GM12878 (cell line): Measurements from ENCODE around the gene OR14A2. TPM values are rescaled to one million over a fixed set of nuclear protein-coding genes. Genes with fewer than 3 reads are reported as not detected.
"Not testable (repeated sequence)": the region's sequence is repeated elsewhere in the genome, so short reads cannot be mapped to it uniquely, and the experiment has no call there.

ENCODE experiments used
- ATAC-seq: fragments of 200-7000 bp; cut with Tn5 transposase; 3 replicates; pipeline ENCODE4 v1.9.1; 2020; ENCODE audit warnings: mild to moderate bottlenecking, moderate library complexity
- BruUV-seq: library from RNA; stranded (reverse); fragments of 400-500 nt; replicated peaks from 2 replicates; lab custom pipeline; 2021; lab: Mats Ljungman, UMichigan
- CTCF ChIA-PET: fragments of 300-600 bp; sonication (Branson Sonifier 250); formaldehyde crosslinking; extraction: SDS; loops from one replicate; lab custom pipeline; 2021; ENCODE audit warnings: inconsistent platforms; lab: Yijun Ruan, JAX
- POLR2A ChIA-PET: fragments of 350-600 bp; formaldehyde crosslinking; extraction: SDS; loops from one replicate; lab custom pipeline; 2021; ENCODE audit warnings: inconsistent platforms; lab: Charles Lee
- RAD21 ChIA-PET: fragments of 300-600 bp; sonication (Branson Sonifier 250); formaldehyde crosslinking; loops from one replicate; lab custom pipeline; 2023; ENCODE audit warnings: antibody characterized with exemption; ENCODE audit not compliant: unreplicated experiment; lab: Charles Lee
- SMC1A ChIA-PET: fragments of 300-600 bp; sonication (Branson Sonifier 250); formaldehyde crosslinking; loops from one replicate; lab custom pipeline; 2023; ENCODE audit not compliant: unreplicated experiment, uncharacterized antibody; lab: Charles Lee
- DNase-seq: peaks from one replicate; pipeline ENCODE4 v3.0.0-alpha.2; 2011; ENCODE audit warnings: low read depth, low spot score
- FAIRE-seq: peaks from 3 replicates; lab custom pipeline; 2011; peaks lifted over from hg19 to GRCh38; lab: Jason Lieb, UNC
- H2AFZ ChIP-seq: 2 replicates; pipeline ENCODE4 v1.6.0; 2011; ENCODE audit warnings: low read depth, low read length, control low read depth; ENCODE audit not compliant: control insufficient read depth
- H3K27ac ChIP-seq: 2 replicates; pipeline ENCODE4 v1.5.1; 2011; ENCODE audit warnings: control low read depth; ENCODE audit not compliant: control insufficient read depth, insufficient read depth
- H3K27me3 ChIP-seq, 2 experiments: replicated peaks in 1 of 2; 2 replicates each; pipeline versions ENCODE4 v1.6.0 to v1.6.1; 2011; ENCODE audit warnings: low read length in 1 of 2; ENCODE audit not compliant: control insufficient read depth in 2 of 2, insufficient read depth in 2 of 2
- H3K36me3 ChIP-seq, 2 experiments: 2 replicates each; pipeline ENCODE4 v1.5.1; 2011; ENCODE audit warnings: low read length in 1 of 2; ENCODE audit not compliant: control insufficient read depth in 2 of 2, insufficient read depth in 2 of 2
- H3K4me1 ChIP-seq: 2 replicates; pipeline ENCODE4 v1.6.1; 2011; ENCODE audit warnings: mild to moderate bottlenecking, low read length, moderate library complexity, mixed read lengths; ENCODE audit not compliant: control insufficient read depth, insufficient read depth
- H3K4me2 ChIP-seq: 2 replicates; pipeline ENCODE4 v1.6.0; 2011; ENCODE audit warnings: control low read depth; ENCODE audit not compliant: control insufficient read depth, insufficient read depth
- H3K4me3 ChIP-seq: fragments of 200-600 bp; sonication (generic); 2 replicates; pipeline ENCODE4 v1.5.1; 2016
- H3K79me2 ChIP-seq: 2 replicates; pipeline ENCODE4 v1.6.0; 2011; ENCODE audit warnings: low read length; ENCODE audit not compliant: control insufficient read depth, insufficient read depth
- H3K9ac ChIP-seq: 2 replicates; pipeline ENCODE4 v1.8.0; 2011; ENCODE audit warnings: low read length, control low read depth, mixed read lengths; ENCODE audit not compliant: control insufficient read depth, insufficient read depth
- H3K9me3 ChIP-seq: replicated peaks from 3 replicates; pipeline ENCODE4 v1.5.1; 2011; ENCODE audit warnings: mild to moderate bottlenecking, low read length; ENCODE audit not compliant: control insufficient read depth, insufficient read depth
- H4K20me1 ChIP-seq: 2 replicates; pipeline ENCODE4 v1.6.0; 2011; ENCODE audit not compliant: control insufficient read depth, insufficient read depth
- CEBPB ChIP-seq, 2 experiments: fragments of 150-350 bp in 1 of 2; IDR thresholded peaks; 2 replicates each; pipeline ENCODE4 v1.6.1; 2012 to 2014; ENCODE audit warnings: low read depth in 2 of 2, low read length in 2 of 2, borderline replicate concordance in 1 of 2, inconsistent platforms in 1 of 2
- CHD1 ChIP-seq: IDR thresholded peaks from 2 replicates; pipeline ENCODE4 v1.6.1; 2012; ENCODE audit warnings: low read depth, low read length, improper control_type of control experiment
- HDGF ChIP-seq: fragments of 450-650 bp; IDR thresholded peaks from 2 replicates; pipeline ENCODE4 v1.6.1; 2016; ENCODE audit warnings: antibody characterized with exemption
- MYB ChIP-seq: fragments of 150-350 bp; IDR thresholded peaks from 2 replicates; pipeline ENCODE4 v1.6.1; 2014; ENCODE audit warnings: mild to moderate bottlenecking, low read depth, low read length, borderline replicate concordance
- NFYA ChIP-seq: IDR thresholded peaks from 2 replicates; pipeline ENCODE4 v1.6.1; 2011; ENCODE audit warnings: low read depth, mild to moderate bottlenecking, low read length, improper control_type of control experiment, borderline replicate concordance
- PAX8 ChIP-seq: fragments of 450-650 bp; IDR thresholded peaks from 2 replicates; pipeline ENCODE4 v1.6.1; 2017; ENCODE audit warnings: mild to moderate bottlenecking, moderate library complexity
- RB1 ChIP-seq: fragments of 450-650 bp; formaldehyde crosslinking; IDR thresholded peaks from 2 replicates; pipeline ENCODE4 v1.6.1; 2017; ENCODE audit warnings: mild to moderate bottlenecking, borderline replicate concordance
- RUNX3 ChIP-seq: IDR thresholded peaks from 2 replicates; pipeline ENCODE4 v1.6.1; 2012; ENCODE audit warnings: low read length, inconsistent platforms
- SIX5 ChIP-seq: IDR thresholded peaks from 2 replicates; pipeline ENCODE4 v1.6.1; 2011; ENCODE audit warnings: mild to moderate bottlenecking, low read depth, low read length, moderate library complexity; ENCODE audit not compliant: severe bottlenecking
- TAF1 ChIP-seq: IDR thresholded peaks from 2 replicates; pipeline ENCODE4 v1.6.1; 2011; ENCODE audit warnings: mild to moderate bottlenecking, low read depth, low read length, borderline replicate concordance
- WGBS: methylation state at CpG from one replicate; pipeline ENCODE4 v1.1.6; 2016; ENCODE audit warnings: low lambda C conversion rate; ENCODE audit not compliant: insufficient replicate concordance, insufficient coverage; ENCODE audit errors: missing lambda C conversion rate; 5-methylcytosine and 5-hydroxymethylcytosine counted together
- in situ Hi-C: fragments of 300-500 bp; cut with MboI; formaldehyde crosslinking; loops from 9 replicates; pipeline ENCODE4 v1.14.3; 2018; ENCODE audit warnings: mixed read lengths
- intact Hi-C: fragments of 100-400 bp; cut with micrococcal nuclease; formaldehyde crosslinking; loops from one replicate; pipeline ENCODE4 v1.14.2; 2022; ENCODE audit not compliant: unreplicated experiment
- polyA plus RNA-seq, 11 experiments: library from polyadenylated mRNA; depleted of rRNA in 4 of 11; unstranded in 6 of 11; stranded (reverse) in 5 of 11; fragments of >200 nt; fragmentation: Nextera tagmentation in 4 of 11; fragmentation: Illumina TruSeq in 1 of 11; extraction: Ambion mirVana in 4 of 11; extraction: Trizol in 1 of 11; gene quantifications; 1 replicate in 1 of 11; 2 replicates in 10 of 11; pipeline versions ENCODE4 v1.2.1 to v1.2.3, GENCODE V29; 2011 to 2016; ENCODE audit warnings: inconsistent platforms in 2 of 11, missing spikeins in 2 of 11, low read depth in 1 of 11
- total RNA-seq, 4 experiments: library from RNA; depleted of rRNA in 3 of 4; stranded (reverse); fragments of >200 nt in 3 of 4; fragmentation: Illumina TruSeq in 1 of 4; extraction: Trizol in 1 of 4; gene quantifications; 2 replicates each; pipeline versions ENCODE4 v1.2.1 to v1.2.3, GENCODE V29; 2013 to 2021
- TF ChIP-seq, protein P1 (sequence below): fragments of 450-650 bp; IDR thresholded peaks from 2 replicates; pipeline ENCODE4 v1.6.1; 2017; ENCODE audit warnings: antibody characterized with exemption, mild to moderate bottlenecking, moderate library complexity
- TF ChIP-seq, protein P2 (sequence below): fragments of 450-650 bp; IDR thresholded peaks from 2 replicates; pipeline ENCODE4 v1.6.1; 2014; ENCODE audit warnings: mild to moderate bottlenecking
- TF ChIP-seq, protein P3 (sequence below): fragments of 450-650 bp; IDR thresholded peaks from 2 replicates; pipeline ENCODE4 v1.6.1; 2016; ENCODE audit warnings: mild to moderate bottlenecking

OR14A2 gene
- total and polyA plus RNA-seq, 10 of the 15 experiments (the other 5 are each of a cell fraction or from before 2014, with no cell fraction given) = not detected

DNA sequence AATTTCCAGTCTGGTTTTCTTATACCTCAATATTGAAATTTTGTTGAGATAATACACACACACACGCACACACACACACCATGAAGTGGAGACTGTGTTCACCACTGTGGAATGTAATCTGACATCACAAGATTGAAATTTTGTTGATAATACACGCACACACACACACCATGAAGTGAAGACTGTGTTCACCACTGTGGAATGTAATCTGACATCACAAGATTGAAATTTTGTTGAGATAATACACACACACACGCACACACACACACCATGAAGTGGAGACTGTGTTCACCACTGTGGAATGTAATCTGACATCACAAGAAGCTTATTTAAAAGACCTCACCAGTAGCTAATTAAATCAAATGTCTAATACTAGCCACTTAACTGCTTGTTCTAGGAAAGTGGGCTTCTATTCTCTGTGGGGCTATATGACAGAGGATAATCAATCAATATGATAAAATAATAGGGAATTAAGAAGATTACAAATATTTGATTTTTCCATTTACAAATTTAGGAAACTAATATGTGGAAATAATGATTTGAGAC lies 5.7 kb downstream of the OR14A2 start:
- WGBS = 2% methylated on average over 3 of the region's 3 CpGs
- H2AFZ ChIP-seq, H3K9me3 ChIP-seq, H3K4me2 ChIP-seq, POLR2A ChIA-PET, FAIRE-seq, ATAC-seq, H3K27me3 ChIP-seq, H3K9ac ChIP-seq, H3K79me2 ChIP-seq, RAD21 ChIA-PET, CTCF ChIA-PET, H3K36me3 ChIP-seq, intact Hi-C loops, H3K27ac ChIP-seq, H3K4me3 ChIP-seq, H4K20me1 ChIP-seq, H3K4me1 ChIP-seq, DNase-seq, BruUV-seq, SMC1A ChIA-PET, in situ Hi-C loops: not testable (repeated sequence)

DNA sequence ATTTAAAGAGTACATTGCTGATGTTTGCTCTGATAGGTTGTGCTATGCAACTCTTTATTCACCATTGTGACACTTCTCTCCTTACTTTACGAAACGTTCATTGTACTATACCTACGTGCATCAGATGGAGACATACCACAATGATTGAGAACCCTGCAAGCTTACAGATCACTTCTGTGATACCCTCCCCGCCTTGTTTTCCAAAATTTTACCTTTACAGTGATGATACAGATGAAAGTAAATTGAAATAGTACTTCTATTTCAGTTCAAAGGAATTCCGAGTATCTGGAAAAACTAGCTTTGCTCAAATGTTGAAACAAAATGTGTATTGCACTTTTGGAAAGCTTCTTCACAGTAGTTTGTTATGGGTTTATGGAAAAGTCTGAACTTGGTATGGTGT lies 6.2 kb downstream of the OR14A2 start:
- CTCF ChIA-PET = no interaction called here
- no peak overlapping the region for H3K27ac ChIP-seq
- ATAC-seq (no peak), DNase-seq (no peak), FAIRE-seq (no peak)
- BruUV-seq = no TSS peak
- no peak for TF ChIP-seq CEBPB (IDR thresholded peaks at IDR 0.05; ENCODE audit: borderline replicate concordance in 1 of 2, low read depth in 2 of 2, low read length in 2 of 2)
- TF ChIP-seq, protein P1, sequence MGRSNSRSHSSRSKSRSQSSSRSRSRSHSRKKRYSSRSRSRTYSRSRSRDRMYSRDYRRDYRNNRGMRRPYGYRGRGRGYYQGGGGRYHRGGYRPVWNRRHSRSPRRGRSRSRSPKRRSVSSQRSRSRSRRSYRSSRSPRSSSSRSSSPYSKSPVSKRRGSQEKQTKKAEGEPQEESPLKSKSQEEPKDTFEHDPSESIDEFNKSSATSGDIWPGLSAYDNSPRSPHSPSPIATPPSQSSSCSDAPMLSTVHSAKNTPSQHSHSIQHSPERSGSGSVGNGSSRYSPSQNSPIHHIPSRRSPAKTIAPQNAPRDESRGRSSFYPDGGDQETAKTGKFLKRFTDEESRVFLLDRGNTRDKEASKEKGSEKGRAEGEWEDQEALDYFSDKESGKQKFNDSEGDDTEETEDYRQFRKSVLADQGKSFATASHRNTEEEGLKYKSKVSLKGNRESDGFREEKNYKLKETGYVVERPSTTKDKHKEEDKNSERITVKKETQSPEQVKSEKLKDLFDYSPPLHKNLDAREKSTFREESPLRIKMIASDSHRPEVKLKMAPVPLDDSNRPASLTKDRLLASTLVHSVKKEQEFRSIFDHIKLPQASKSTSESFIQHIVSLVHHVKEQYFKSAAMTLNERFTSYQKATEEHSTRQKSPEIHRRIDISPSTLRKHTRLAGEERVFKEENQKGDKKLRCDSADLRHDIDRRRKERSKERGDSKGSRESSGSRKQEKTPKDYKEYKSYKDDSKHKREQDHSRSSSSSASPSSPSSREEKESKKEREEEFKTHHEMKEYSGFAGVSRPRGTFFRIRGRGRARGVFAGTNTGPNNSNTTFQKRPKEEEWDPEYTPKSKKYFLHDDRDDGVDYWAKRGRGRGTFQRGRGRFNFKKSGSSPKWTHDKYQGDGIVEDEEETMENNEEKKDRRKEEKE = no peak
- no peak for TF ChIP-seq SIX5
- no peak for TF ChIP-seq RUNX3
- TF ChIP-seq RB1 = no peak
- no peak for TF ChIP-seq TAF1
- TF ChIP-seq, protein P2, sequence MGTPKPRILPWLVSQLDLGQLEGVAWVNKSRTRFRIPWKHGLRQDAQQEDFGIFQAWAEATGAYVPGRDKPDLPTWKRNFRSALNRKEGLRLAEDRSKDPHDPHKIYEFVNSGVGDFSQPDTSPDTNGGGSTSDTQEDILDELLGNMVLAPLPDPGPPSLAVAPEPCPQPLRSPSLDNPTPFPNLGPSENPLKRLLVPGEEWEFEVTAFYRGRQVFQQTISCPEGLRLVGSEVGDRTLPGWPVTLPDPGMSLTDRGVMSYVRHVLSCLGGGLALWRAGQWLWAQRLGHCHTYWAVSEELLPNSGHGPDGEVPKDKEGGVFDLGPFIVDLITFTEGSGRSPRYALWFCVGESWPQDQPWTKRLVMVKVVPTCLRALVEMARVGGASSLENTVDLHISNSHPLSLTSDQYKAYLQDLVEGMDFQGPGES = no peak
- no peak for TF ChIP-seq HDGF
- TF ChIP-seq, protein P3, sequence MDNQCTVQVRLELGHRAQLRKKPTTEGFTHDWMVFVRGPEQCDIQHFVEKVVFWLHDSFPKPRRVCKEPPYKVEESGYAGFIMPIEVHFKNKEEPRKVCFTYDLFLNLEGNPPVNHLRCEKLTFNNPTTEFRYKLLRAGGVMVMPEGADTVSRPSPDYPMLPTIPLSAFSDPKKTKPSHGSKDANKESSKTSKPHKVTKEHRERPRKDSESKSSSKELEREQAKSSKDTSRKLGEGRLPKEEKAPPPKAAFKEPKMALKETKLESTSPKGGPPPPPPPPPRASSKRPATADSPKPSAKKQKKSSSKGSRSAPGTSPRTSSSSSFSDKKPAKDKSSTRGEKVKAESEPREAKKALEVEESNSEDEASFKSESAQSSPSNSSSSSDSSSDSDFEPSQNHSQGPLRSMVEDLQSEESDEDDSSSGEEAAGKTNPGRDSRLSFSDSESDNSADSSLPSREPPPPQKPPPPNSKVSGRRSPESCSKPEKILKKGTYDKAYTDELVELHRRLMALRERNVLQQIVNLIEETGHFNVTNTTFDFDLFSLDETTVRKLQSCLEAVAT = no peak
- no peak for TF ChIP-seq PAX8
- TF ChIP-seq NFYA = no peak
- TF ChIP-seq MYB = no peak
- TF ChIP-seq CHD1 = no peak
- no peak overlapping the region for H3K9ac ChIP-seq
- RAD21 ChIA-PET = no interaction called here
- no peaks in the 10 kb centered on the region for H4K20me1 ChIP-seq
- POLR2A ChIA-PET = no interaction called here
- H3K4me2 ChIP-seq = no peak overlapping the region
- no peaks in the 10 kb centered on the region for H3K9me3 ChIP-seq
- SMC1A ChIA-PET = no interaction called here
- intact Hi-C loops (no loop called here), in situ Hi-C loops (no loop called here)
- H3K4me3 ChIP-seq = no peak overlapping the region
- H3K36me3 ChIP-seq = no peaks in the 10 kb centered on the region
- 1% methylated on average over 5 of the region's 5 CpGs for WGBS
- H3K4me1 ChIP-seq = no peaks in the 10 kb centered on the region
- H3K79me2 ChIP-seq = no peaks in the 10 kb centered on the region
- H3K27me3 ChIP-seq = no peaks in the 10 kb centered on the region
- H2AFZ ChIP-seq = no peak overlapping the region
